HL-60/S4 treated with retinoic acid at 250 ng/mL for 4 days and 3 days (cell line): Measurements from ENCODE around the gene CEACAM20.
"Not testable (repeated sequence)": the region's sequence is repeated elsewhere in the genome, so short reads cannot be mapped to it uniquely, and the experiment has no call there.

ENCODE experiments used
- in situ Hi-C: fragments of 300-500 bp; cut with MboI; formaldehyde crosslinking; loops from 2 replicates; pipeline ENCODE4 v1.7.0; 2022; ENCODE audit warnings: low sequenced_read_pairs

Gene CEACAM20

DNA sequence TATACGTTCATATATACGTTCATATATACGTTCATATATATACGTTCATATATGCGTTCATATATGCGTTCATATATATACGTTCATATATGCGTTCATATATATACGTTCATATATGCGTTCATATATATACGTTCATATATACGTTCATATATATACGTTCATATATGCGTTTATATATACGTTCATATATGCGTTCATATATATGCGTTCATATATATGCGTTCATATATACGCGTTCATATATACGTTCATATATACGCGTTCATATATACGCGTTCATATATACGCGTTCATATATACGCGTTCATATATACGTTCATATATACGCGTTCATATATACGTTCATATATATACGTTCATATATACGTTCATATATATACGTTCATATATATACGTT is 21.5 kb upstream of the CEACAM20 start:
- in situ Hi-C loops: not testable (repeated sequence)

DNA sequence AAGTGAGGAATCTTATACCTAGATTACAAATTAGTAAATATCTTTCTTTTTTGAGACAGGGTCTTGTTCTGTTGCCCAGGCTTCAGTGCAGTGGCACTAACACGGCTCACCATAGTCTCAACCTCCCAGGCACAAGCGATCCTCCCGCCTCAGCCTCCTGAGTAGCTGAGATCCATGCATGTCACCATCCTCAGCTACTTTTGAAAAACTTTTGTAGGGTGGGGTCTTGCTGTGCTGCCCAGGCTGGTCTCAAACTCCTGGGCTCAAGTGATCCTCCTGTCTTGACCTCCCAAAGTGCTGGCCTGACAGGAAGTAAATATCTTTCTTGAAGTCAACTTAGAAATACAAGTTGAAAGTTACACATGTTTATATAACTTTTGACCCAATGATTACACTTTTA is 20.0 kb upstream of the CEACAM20 start:
- in situ Hi-C loops: no loop called here

DNA sequence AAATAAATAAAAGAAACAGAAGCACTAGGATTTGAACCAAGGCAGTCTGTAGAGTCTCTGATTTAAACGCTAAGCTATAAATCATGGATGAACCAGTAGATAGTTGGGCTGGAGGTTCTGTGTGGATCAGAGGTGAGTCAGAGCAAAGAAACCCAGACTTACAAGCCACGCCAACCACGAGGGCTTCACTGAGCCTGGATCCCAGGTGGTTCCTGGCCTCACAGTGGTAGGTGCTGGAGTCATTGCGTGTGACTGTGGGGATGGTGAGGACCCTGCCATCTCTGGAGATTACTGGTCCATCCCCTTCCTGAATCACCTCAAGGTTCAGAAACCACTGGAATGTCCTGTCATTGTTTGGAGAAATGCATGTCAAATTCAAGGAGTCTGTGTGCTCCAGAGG is 19.3 kb upstream of the CEACAM20 start:
- in situ Hi-C loops: no loop called here

DNA sequence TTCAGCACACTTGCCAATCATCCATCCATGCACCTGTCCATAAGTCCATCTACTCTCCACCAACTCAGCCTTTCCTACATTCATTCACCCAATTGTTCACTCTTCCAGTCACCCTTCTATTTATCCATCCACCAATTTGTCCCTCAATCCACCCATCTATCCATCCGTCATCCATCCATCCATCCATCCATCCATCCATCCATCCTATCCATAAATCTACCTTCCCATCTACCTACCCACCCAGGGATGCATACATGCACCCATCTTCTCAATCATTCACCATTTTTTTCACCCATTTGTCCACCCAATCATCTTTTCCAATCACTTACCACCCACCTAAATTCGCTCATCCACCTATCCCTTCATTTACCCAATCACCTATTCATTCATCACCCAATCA is 14.6 kb upstream of the CEACAM20 start:
- in situ Hi-C loops: no loop called here

DNA sequence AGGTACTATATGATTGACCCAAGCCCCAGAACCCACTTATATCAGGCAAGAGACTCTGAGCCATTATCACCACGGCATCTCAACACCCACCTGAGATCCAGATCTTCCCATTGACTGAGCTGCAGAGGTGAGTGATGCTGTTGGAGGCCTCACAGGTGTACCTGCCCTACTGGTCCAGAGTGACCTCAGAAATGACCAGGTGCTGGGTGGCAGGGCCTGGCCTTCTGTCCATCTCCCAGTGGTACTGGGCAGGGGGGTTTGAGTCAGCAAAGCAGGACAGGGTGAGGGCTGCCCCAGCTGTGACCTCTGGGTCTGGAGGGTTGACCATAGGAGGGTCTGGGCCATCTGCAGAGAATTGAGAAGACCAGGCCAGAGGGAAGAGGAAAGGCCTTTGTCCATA is 13.2 kb upstream of the CEACAM20 start:
- in situ Hi-C loops: no loop called here

DNA sequence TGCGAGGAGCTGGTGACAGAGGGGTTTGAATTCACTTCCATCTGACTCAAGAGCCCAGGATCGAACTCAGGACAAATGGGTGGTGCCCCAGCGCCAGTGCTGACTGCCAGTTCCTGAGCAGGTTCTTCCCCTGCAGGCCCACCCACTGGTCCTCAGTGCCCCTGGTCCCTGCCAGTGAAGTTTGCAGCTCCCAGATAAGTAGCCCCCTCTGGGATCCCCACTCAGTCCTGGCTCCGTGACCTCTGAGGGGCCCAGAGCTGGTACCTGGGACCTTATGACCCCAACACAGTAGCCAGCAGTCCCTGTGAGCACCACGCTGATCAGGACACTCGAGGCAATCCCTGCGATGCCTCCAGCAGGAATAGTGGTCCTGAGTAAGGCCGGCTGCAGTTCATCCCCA is 11.3 kb upstream of the CEACAM20 start:
- in situ Hi-C loops: no loop called here

DNA sequence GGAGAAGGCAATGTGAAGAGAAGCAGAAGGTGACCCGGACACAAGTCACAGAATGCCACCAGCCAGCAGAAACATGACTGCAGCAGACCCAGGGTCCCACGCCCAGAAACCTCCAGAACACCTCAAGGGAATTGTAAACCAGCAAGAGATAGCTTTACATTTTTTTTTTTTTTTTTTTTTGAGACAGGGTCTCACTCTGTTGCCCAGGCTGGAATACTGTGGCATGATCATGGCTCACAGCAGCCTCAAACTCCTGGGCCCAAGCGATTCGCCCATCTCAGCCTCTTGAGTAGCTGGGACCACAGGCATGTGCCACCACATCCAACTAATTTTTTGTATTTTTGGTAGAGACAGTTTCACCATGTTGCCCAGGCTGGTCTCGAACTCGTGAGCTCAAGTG is 10.5 kb upstream of the CEACAM20 start:
- in situ Hi-C loops: no loop called here

DNA sequence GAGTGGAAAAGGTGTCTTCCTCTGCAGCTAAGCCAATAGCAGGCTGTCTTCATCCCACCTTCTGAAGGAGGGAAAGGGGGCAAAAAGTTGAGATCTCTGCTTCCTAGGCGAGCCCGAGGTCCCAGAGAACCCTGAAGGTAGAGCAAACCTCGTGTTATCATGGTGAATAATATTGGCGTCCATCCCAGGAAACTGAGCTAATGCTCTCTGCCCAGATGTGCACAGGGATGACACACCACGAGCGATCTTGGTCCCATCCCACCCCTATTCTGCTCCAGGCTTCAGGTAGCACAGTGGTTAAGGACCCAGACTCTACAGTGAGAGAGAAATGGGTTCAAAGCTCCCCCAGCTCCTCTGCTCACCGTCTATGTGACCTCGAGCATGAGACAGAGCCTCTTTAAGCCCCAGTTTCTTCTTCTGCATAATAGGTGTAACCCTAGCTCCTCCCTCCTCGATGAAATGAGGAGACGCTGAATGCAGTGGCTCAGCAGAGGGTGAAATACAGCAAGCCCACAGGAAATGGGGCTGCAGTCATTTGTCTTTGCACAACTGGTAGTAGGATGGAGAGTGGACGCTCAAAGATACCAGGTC is 9.9 kb upstream of the CEACAM20 start:
- in situ Hi-C loops: no loop called here

DNA sequence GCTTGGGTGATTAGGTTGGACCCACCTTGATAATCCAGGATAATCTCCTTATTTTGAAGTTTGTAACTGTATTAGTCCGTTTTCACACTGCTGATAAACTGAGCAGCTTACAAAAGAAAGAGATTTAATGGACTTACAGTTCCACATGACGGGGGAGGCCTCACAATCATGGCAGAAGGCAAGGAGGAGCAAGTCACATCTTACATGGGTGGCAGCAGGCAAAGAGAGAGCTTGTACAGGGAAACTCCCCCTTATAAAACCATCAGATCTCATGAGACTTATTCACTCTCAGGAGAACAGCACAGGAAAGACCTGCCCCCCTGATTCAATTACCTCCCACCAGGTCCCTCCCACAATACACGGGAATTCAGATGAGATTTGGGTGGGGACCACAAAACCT is 5.9 kb upstream of the CEACAM20 start:
- in situ Hi-C loops: not testable (repeated sequence)

DNA sequence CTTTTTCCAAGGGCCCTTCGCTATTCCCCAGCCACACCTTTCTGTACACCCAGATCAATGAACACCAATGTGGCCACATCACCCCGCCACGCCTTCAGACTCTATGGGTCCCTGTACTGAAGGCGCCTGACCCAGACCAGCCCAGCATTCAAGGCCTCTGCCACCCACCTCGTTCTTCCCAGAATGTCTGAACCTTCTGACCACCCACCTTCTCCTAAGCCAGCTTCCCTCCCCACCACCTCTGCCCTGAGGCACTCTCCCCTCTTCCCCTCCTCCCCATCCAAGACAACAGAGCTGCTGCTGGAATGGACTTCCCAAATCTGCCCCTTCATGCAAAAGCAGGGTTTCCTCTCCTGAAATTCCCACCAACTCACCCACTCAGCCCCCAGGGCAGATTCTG is 3.3 kb upstream of the CEACAM20 start:
- in situ Hi-C loops: no loop called here

DNA sequence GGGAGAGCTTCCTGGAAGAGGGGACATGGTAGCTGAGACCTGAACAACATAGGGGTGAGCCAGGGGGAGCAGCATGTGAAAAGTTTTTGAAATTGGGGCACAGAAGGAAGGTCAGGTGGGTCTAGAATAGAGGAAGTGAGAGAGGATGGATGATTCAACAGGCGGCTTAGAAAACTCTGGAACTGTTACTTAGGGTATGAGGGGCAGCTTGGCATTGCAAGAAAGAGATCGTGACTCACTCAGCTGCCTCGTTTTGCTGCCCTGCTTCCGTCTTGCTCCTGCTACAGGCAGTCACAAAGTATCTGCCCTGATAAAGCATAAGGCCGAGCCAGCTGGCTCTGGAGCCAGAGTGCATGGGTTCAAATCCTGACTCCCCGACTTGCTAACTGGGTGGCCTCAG is 1.3 kb upstream of the CEACAM20 start:
- in situ Hi-C loops: no loop called here

DNA sequence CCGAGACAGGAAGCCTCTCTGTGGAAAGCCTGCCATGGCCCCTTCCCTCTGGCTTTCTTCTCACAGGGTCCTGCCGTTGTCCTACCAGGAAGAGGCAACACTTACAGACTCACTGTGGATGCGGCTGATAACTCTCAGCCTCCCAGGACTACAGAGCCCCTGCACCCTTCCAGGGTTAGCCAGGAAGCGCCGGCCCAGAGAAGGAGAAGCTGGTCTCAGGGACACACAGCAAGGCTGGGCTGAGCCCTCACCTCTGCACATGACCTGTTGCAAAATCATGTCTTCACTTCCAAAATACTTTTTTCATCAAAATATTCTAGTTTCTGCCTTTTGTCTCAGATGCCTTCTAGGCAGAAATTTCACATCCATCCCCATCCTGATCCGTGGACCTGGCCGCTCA is 1.9 kb downstream of the CEACAM20 start:
- in situ Hi-C loops: no loop called here

DNA sequence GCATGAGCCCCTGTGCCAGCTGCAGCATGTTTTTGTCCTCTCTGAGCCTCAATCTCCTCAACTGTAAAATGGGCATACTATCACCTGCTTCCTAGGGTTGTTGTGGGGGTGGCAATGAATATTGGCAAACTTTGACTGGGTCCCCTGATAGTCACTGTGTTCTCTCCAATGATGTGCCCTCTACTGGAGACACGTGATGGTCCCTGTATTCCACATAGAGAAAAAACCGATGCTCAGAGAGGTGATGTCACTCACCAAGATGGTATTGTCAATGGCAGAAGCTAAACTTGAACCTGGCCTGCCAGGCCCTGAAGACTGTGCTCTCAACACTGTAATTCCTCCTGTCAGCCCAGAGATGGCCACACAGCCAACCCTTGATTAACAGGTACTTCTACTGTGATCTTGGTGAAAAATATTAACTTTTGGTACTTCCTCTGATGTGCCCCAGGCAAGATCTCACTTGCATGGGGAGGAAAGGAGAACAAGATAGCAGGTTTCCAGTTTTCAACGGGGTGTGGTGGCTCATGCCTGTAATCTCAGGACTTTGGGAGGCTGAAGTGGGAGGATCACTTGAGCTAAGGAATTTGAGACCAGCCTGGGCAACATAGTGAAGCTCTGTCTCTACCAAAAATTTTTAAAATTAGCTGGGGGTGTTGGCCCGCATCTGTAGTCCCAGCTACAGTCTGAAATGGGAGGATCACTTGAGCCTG is 3.6 kb downstream of the CEACAM20 start:
- in situ Hi-C loops: no loop called here

DNA sequence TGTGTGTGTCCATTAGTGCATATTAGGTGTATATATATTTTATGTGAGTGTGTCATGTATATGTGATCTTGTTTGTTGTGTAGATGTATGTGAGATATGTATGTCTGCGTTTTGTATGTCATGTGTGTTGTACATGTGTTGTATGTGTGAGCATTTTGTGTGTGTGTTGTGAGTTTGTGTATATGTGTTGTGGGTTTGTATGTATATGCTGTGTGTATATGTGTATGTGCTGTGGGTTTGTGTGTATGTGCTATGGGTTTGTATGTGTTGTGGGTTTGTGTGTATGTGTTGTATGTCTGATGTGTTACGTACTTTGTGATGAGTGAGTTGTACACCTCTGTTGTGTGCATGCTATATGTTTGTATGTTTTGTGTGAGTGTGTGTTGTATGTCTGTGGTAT is 8.1 kb downstream of the CEACAM20 start:
- in situ Hi-C loops: no loop called here

DNA sequence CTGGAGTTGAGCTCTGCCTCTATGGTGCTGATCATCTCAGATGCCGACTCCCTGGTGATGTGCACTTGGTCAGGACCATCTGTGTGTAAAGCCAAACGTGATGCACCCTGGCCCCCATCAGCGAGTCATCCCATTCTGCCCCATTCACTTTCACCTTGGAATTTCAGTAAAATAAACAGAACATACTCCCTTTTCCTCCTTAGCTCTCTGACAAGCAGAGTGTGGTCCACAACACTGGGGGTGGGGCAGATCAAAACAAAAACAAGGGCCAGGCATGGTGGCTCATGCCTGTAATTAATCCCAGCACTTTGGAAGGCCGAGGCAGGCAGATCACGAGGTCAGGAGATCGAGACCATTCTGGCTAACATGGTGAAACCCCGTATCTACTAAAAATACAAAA is 12.3 kb downstream of the CEACAM20 start:
- in situ Hi-C loops: no loop called here

DNA sequence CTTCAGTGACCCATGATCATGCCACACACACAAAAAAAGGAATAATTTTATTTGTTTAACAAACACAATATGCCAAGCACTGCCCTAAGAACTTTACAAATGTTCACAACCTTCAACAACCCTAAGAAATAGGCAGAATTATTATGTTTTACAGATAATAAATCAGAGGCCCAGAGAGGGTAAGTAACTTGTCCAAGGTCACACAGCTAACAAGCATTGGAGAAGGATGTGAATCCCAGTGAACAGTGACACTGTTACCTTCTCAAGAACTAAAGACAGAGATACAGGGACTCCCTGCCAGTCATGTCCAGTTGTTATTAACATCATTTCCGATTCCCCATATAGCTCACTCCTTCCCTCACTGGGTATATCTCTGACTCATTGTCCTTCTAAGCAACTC is 13.6 kb downstream of the CEACAM20 start:
- in situ Hi-C loops: no loop called here

DNA sequence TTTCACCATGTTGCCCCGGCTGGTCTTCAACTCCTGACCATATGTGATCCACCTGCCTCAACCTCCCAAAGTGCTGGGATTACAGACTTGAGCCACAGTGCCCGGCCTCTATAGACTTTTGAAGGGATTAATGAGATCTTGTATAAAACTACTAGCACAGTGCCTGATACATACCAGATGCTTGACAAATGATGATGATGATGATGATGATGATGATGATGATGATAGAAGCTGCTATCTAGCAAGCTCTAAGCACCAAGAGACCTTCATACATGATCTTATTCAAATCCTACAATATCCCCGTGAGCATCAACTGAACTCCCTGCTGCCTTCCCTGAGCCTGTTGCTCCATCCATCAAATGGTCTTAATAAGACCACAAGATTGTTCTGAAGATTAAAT is 14.4 kb downstream of the CEACAM20 start:
- in situ Hi-C loops: no loop called here

DNA sequence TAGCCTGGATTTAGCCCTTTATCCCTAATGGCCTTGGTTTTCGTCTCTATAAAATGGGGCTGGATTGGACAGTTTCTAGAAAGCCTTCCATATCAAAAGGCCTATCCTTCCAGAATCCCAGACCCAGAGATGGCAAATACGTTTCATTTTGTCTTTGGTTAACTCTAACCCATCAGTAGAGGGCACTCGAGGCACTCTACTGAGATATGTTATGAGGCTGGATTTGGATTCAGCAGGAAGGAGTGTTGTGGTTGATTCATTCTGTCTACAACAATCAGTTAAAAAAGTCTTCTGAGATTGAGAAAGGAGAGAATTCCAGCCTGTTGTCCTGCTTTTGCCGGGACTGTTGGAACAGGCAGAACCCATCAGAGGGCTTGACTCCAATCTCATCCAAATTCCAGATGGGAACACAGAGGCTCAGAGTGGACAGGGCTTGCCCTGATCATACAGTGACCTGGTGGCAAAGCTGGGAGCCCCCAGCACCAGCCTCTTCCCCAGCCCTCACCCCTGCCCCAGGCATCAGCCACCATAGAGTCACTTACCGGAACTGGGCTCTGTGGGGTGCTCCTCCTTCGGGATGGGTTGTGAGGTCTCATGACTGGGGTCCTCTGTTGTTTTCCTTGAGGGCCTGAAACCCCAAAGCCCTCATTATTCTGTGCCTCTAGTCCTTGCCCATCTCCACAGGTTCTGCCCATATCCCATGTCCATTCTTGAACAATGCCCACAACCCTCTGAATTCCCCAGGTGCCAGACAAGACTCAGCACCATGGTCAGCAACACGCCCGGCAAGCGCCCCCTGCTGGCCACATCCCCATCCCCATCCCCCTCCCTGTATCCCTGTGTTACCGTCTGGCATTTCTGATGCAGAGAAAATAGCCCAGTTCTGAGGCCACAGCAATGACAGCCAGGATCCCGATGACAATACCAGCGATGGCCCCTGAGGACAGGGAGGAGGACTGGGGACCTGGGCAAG is 16.9 kb downstream of the CEACAM20 start:
- in situ Hi-C loops: no loop called here

DNA sequence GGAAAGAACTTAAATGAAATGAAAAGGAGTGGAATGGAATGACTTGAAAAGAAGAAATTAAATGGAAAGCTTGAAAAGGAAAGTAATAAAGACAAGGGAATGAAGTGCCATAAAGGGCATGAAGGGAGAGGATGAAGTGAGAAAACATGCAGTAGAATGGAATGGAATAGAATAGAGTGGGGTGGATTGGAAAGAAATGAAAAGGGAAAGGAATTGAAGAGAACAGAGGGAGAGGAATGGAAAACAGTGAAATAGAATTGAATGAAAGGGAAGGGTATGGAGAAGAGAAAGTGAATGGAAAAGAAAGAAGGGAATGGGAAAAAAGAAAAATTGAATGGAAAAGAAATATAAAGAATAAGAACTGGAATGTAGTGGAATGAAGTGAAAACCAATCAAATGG is 20.0 kb downstream of the CEACAM20 start:
- in situ Hi-C loops: no loop called here

DNA sequence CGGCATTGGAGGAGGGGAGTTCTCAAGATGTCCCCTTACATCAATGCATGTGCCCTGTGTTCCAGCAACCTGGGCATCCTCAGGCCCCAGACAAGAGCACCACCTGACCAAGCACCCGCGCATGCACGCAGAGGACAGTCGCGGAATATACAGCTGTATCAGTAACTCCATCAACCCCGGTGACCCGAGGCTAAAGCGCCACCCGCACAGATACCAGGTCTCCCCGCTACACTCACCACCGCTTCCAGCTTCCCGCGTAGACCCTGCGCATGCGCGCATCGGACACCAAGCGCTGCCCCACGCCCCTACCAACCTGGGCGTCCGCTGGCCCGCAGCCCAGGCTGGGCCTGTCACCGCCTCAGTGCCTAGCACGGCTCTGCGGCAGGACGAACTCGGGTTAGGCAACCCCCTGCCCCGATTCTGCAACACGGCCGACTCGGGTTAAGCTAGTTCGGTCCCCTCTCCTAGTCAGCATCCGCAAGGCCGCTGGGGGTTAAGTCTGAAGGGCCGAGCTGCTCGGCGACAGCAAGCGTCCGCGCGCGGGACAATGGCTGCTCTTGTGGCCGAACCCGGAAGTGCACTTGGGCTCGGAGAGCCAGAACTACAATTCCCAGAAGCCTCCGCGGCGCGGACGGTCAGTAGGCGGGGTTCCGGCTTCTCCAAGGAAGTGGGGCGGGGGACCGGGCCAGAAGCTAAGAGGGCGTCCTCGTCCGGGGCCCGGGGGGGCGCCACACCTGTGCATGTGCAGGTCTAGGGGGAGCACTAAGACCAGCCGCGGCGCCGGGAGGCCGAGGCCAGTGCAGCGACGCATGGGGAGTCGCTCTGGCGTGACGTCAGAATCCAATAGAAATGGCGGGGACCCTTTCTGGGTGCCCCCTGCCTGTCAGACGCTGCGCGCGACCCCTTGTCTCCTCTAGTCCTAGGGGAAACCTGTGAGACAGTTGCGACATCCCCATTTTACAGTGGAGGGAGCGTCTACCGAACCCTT is 29.2 kb downstream of the CEACAM20 start, which contains the start of gene ZNF180:
TSS of gene ZNF180 (minus strand) at position 561 of the 988 bp plus-strand sequence. CDS start 3,188 bp downstream, outside the sequence.
- in situ Hi-C loops: no loop called here

DNA sequence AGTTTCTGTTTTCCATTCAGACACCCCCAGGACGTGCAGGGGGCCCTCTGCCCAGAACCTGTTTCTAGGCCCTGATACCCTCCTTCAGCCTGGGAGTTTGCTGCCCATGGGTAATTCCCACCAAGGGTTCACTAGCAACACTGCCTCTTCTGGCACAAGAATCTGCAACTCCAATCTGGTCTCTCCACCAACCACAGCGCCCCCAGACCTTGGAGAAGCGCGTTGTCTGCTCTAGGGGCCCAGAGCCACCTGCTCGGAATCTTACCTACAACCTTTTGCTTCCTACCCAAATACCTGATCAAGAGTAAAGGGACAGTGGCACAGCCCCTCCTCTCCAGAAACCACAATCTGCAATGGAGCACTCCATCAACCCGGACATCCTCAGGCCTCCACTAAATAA is 29.9 kb downstream of the CEACAM20 start:
- in situ Hi-C loops: no loop called here
